SU-DHL-6 (cell line): Measurements from ENCODE around the gene MANEAL.

ENCODE experiments used
- H2AFZ ChIP-seq: fragments of 200-600 bp; sonication (generic); 2 replicates; pipeline ENCODE4 v1.6.1; 2014; ENCODE audit warnings: low read depth, mild to moderate bottlenecking, moderate library complexity, mixed read lengths, antibody characterized with exemption, low read length; ENCODE audit not compliant: severe bottlenecking
- H3F3A ChIP-seq: fragments of 200-600 bp; shearing (Covaris generic); 2 replicates; pipeline ENCODE4 v1.6.0; 2016; ENCODE audit warnings: antibody characterized with exemption, mild to moderate bottlenecking; ENCODE audit not compliant: insufficient read depth
- H3K27ac ChIP-seq: fragments of 200-600 bp; sonication (generic); 2 replicates; pipeline ENCODE4 v1.5.1; 2016; ENCODE audit warnings: low read depth, mild to moderate bottlenecking, low read length, moderate library complexity, mixed read lengths
- H3K27me3 ChIP-seq: fragments of 200-600 bp; sonication (generic), shearing (Covaris generic); 2 replicates; pipeline ENCODE4 v1.6.0; 2014; ENCODE audit warnings: mild to moderate bottlenecking, low read length
- H3K36me3 ChIP-seq: fragments of 200-600 bp; sonication (generic); 2 replicates; pipeline ENCODE4 v1.6.1; 2014; ENCODE audit warnings: mild to moderate bottlenecking, low read length, mixed read lengths
- H3K4me2 ChIP-seq: fragments of 300-600, 200-600 bp; shearing (Covaris generic), sonication (generic); 2 replicates; pipeline ENCODE4 v1.6.0; 2014; ENCODE audit warnings: low read length, low read depth, mild to moderate bottlenecking; ENCODE audit not compliant: poor library complexity, severe bottlenecking
- H3K4me3 ChIP-seq: fragments of 200-600 bp; sonication (generic); 2 replicates; pipeline ENCODE4 v1.5.1; 2014; ENCODE audit warnings: antibody characterized with exemption, low read length, mild to moderate bottlenecking, mixed read lengths; ENCODE audit not compliant: insufficient read depth, poor library complexity, severe bottlenecking
- H3K79me2 ChIP-seq: fragments of 200-600 bp; sonication (generic); 2 replicates; pipeline ENCODE4 v1.6.1; 2014; ENCODE audit warnings: mild to moderate bottlenecking, low read length, moderate library complexity; ENCODE audit not compliant: insufficient read depth
- H3K9ac ChIP-seq: fragments of 200-600 bp; sonication (generic); 2 replicates; pipeline ENCODE4 v1.7.0; 2014; ENCODE audit warnings: mild to moderate bottlenecking, low read length
- H3K9me2 ChIP-seq: fragments of 200-600 bp; sonication (generic); replicated peaks from 2 replicates; pipeline ENCODE4 v1.6.1; 2014; ENCODE audit warnings: low read length; ENCODE audit not compliant: insufficient read depth
- H3K9me3 ChIP-seq: fragments of 200-600 bp; sonication (generic); 2 replicates; pipeline ENCODE4 v1.6.1; 2014; ENCODE audit warnings: low read length, mixed read lengths; ENCODE audit not compliant: insufficient read depth
- H4K20me1 ChIP-seq: fragments of 200-600 bp; sonication (generic); 2 replicates; pipeline ENCODE4 v1.6.1; 2014; ENCODE audit warnings: low read depth, mild to moderate bottlenecking, antibody characterized with exemption, low read length, moderate library complexity, mixed read lengths
- EZH2phosphoT487 ChIP-seq: fragments of 200-600 bp; sonication (generic), shearing (Covaris generic); conservative IDR thresholded peaks from 2 replicates; pipeline ENCODE4 v1.6.1; 2018; ENCODE audit warnings: mild to moderate bottlenecking, antibody characterized with exemption, low read length, moderate library complexity, mixed read lengths
- TF ChIP-seq, protein P1 (sequence below): fragments of 200-600 bp; sonication (generic); IDR thresholded peaks from one replicate; pipeline ENCODE4 v1.5.1; 2017; ENCODE audit warnings: antibody characterized with exemption, mild to moderate bottlenecking, low read length, moderate library complexity; ENCODE audit not compliant: insufficient read depth, poor library complexity, severe bottlenecking

Gene MANEAL

GRCh38 chr1:37761416-37762095 lies 32.1 kb upstream of the MANEAL start:
- Histone ChIP-seq H3F3A (no peaks in the 10 kb centered on the region), H3K79me2 (no peaks in the 10 kb centered on the region), H3K27me3 (no peaks in the 10 kb centered on the region), H3K9ac (no peak overlapping the region), H3K9me2 (no peaks in the 10 kb centered on the region), H3K4me2 (no peak overlapping the region), H3K4me3 (no peak overlapping the region), H3K36me3 (no peaks in the 10 kb centered on the region), H3K9me3 (no peaks in the 10 kb centered on the region), H3K27ac (no peak overlapping the region), H4K20me1 (no peaks in the 10 kb centered on the region), H2AFZ (no peak overlapping the region)
- TF ChIP-seq EZH2phosphoT487, result no peak
- TF ChIP-seq, protein P1, sequence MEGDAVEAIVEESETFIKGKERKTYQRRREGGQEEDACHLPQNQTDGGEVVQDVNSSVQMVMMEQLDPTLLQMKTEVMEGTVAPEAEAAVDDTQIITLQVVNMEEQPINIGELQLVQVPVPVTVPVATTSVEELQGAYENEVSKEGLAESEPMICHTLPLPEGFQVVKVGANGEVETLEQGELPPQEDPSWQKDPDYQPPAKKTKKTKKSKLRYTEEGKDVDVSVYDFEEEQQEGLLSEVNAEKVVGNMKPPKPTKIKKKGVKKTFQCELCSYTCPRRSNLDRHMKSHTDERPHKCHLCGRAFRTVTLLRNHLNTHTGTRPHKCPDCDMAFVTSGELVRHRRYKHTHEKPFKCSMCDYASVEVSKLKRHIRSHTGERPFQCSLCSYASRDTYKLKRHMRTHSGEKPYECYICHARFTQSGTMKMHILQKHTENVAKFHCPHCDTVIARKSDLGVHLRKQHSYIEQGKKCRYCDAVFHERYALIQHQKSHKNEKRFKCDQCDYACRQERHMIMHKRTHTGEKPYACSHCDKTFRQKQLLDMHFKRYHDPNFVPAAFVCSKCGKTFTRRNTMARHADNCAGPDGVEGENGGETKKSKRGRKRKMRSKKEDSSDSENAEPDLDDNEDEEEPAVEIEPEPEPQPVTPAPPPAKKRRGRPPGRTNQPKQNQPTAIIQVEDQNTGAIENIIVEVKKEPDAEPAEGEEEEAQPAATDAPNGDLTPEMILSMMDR, result no peak

- H3K9ac ChIP-seq, result no peak overlapping the region
Observed at GRCh38 chr1:37762516-37762915, 31.1 kb upstream of the MANEAL start.

GRCh38 chr1:37763791-37764413 lies 29.7 kb upstream of the MANEAL start:
- Histone ChIP-seq H2AFZ (no peak overlapping the region), H3K27me3 (no peaks in the 10 kb centered on the region; the same call in 1 of the 2 replicates), H3K9me3 (no peaks in the 10 kb centered on the region), H3K36me3 (no peaks in the 10 kb centered on the region), H4K20me1 (no peaks in the 10 kb centered on the region), H3F3A (no peaks in the 10 kb centered on the region), H3K4me3 (no peak overlapping the region), H3K9ac (no peak overlapping the region), H3K79me2 (no peaks in the 10 kb centered on the region), H3K9me2 (no peaks in the 10 kb centered on the region), H3K27ac (no peak overlapping the region), H3K4me2 (no peak overlapping the region)
- no peak for TF ChIP-seq EZH2phosphoT487
- TF ChIP-seq, protein P1, result no peak

More at GRCh38 chr1:37762516-37762915, 31.1 kb upstream of the MANEAL start:
- H3K4me2 ChIP-seq, result no peak overlapping the region
- no peaks in the 10 kb centered on the region for H3F3A ChIP-seq
- TF ChIP-seq, protein P1, result no peak
- no peak for TF ChIP-seq EZH2phosphoT487
- no peaks in the 10 kb centered on the region; the same call in 1 of the 2 replicates for H3K27me3 ChIP-seq
- no peaks in the 10 kb centered on the region for H4K20me1 ChIP-seq
- H2AFZ ChIP-seq, result no peak overlapping the region
- H3K79me2 ChIP-seq, result no peaks in the 10 kb centered on the region
- H3K27ac ChIP-seq, result no peak overlapping the region
- no peaks in the 10 kb centered on the region for H3K9me2 ChIP-seq
- no peaks in the 10 kb centered on the region for H3K36me3 ChIP-seq
- H3K4me3 ChIP-seq, result no peak overlapping the region
- no peaks in the 10 kb centered on the region for H3K9me3 ChIP-seq
